Measurements from ENCODE around the gene HRH3.
A peak's percentile ranks its signal among the peaks of the same experiment; 100 is the strongest.

The HRH3 gene

DNA sequence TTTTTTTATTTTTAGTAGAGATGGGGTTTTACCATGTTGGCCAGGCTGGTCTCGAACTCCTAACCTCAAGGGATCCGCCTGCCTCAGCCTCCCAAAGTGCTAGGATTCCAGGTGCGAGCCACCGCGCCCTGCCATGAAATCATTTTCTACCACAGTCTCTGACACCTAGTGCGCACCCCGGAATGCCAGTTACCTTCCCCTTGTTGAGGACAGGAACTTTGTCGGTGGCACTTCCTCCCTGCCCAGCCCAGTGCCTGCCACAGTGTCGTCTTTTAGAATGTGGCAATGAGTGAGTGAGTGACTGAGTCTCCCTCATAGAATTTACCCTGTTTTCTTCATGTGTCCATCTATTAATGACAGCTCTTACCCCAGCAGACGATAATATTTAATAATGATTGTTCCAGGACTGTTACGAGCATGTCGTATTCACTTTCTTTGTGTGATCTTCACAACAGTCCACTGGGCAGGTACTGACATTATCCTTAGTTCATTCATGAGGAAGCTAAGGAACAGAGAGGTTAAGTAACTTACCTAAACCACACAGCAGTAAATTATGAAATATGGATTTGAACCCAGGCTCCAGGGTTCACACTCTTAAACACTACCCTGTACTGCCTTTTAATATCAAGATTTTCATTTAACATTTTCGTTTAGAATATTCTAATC is 20.1 kb upstream of the HRH3 start:
- no peaks in the 10 kb centered on the region for H3K9me3 Mint-ChIP-seq
- no peak for DNase-seq
- peaks cover 43% of the 10 kb centered on the region in 2 donors for H3K4me1 Mint-ChIP-seq (ENCODE audit: low read depth in 2 of 2)
- ATAC-seq (replicated peaks): no peak
- peak overlapping the region; percentile 78 to 84 for H3K4me3 Mint-ChIP-seq
- peak overlapping the region; percentile 75 to 82 for H3K27ac Mint-ChIP-seq
- peaks cover 27% of the 10 kb centered on the region for H3K36me3 Mint-ChIP-seq (ENCODE audit: insufficient read depth)
- peaks cover 0 to under 1% of the 10 kb centered on the region in 2 donors for H3K27me3 Mint-ChIP-seq

- Mint-ChIP-seq H3K4me1 (ENCODE audit: low read depth in 2 of 2) (peaks cover 40 to 43% of the 10 kb centered on the region in 2 donors), H3K27me3 (peaks cover 5 to 8% of the 10 kb centered on the region in 2 donors), H3K4me3 (peak overlapping the region; percentile 78 to 84), H3K9me3 (no peaks in the 10 kb centered on the region), H3K36me3 (ENCODE audit: insufficient read depth) (peaks cover 22% of the 10 kb centered on the region), H3K27ac (peak overlapping the region; percentile 75 to 82)
- ATAC-seq (replicated peaks) (no peak), DNase-seq (no peak)
These were observed 19.3 kb upstream of the HRH3 start for GRCh38 chr20:62239278-62239879.

GRCh38 chr20:62238569-62239277 is 18.6 kb upstream of the HRH3 start:
- Mint-ChIP-seq H3K36me3 (ENCODE audit: insufficient read depth) (peaks cover 16% of the 10 kb centered on the region), H3K27me3 (peaks cover 5 to 8% of the 10 kb centered on the region in 2 donors), H3K4me3 (peak overlapping the region; percentile 78 to 84), H3K4me1 (ENCODE audit: low read depth in 2 of 2) (peaks cover 36 to 40% of the 10 kb centered on the region in 2 donors), H3K9me3 (no peaks in the 10 kb centered on the region), H3K27ac (peak overlapping the region; percentile 82 to 91)
- no peak for ATAC-seq (replicated peaks)
- DNase-seq: no peak

DNA sequence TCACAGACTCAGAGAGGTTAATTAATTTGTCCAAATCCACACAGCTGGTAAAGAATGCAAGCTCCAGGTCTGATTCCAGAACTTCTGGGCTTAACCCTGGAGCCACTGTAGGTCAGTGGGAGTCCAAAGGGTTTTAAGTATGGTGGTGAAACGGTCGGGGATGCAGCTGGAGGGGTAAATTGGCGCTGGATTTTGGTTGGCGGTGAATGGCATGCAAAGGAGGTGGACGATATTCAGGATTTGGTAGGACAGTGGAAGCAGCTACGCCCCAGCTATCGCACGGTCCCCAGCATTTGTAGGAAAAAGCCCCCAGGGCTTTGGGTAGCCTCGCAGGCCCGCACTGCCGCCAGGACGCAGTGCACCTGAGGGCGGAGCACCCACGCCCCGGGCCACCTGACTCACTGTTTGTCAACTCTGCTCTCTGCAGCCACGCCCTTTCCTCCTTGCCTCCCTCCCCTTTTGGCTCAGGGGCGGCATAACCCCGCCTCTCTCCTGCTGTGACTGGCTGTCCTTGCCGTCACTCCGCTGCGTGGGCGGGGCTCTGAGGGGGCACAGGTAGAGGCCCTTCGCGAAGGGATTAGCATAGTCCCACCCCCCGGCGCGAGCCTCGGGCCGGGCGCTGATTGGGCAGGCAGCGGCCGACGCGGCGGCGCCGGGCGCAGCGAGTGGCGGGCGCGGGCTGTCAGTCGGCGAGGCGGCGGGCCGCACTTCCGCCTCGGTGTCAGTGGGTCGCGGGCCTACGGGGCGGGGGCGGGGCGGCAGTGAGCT is 17.9 kb upstream of the HRH3 start, which contains the start of gene OSBPL2:
TSS of gene OSBPL2 (plus strand) at position 721 of the 768 bp plus-strand sequence. CDS start 17,664 bp downstream, outside the sequence.
- peak within 1 kb of the TSS; percentile 83 to 91 for H3K27ac Mint-ChIP-seq
- peaks cover 16% of the 10 kb centered on the region for H3K36me3 Mint-ChIP-seq (ENCODE audit: insufficient read depth)
- H3K4me3 Mint-ChIP-seq: peak within 1 kb of the TSS; percentile 84 to 85
- peak; percentile 97 for ATAC-seq (replicated peaks)
- peaks cover 5 to 8% of the 10 kb centered on the region in 2 donors for H3K27me3 Mint-ChIP-seq
- H3K9me3 Mint-ChIP-seq: no peaks in the 10 kb centered on the region
- peaks cover 36 to 39% of the 10 kb centered on the region in 2 donors for H3K4me1 Mint-ChIP-seq (ENCODE audit: low read depth in 2 of 2)
- peak; percentile 100 for DNase-seq

DNA sequence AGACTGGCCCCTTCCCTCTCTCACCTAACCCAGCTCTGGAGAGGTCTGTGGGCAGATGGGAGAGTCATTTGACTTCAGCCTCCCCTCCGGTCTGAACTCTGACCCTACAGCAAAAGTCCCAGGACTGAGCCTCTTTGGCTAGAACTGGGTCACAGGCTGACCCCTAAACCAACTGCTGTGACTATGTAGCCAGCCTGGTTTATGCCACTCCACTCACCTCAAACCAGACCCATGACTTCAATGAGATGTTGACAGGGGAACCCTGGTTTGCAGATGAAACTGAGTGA is 17.4 kb upstream of the HRH3 start:
- Mint-ChIP-seq H3K4me1 (ENCODE audit: low read depth in 2 of 2) (peaks cover 32 to 34% of the 10 kb centered on the region in 2 donors), H3K36me3 (ENCODE audit: insufficient read depth) (peaks cover 16% of the 10 kb centered on the region), H3K27me3 (peaks cover 5 to 8% of the 10 kb centered on the region in 2 donors), H3K4me3 (peak overlapping the region; percentile 84 to 85), H3K27ac (peak overlapping the region; percentile 83 to 91), H3K9me3 (no peaks in the 10 kb centered on the region)
- no peak for DNase-seq
- ATAC-seq (replicated peaks): no peak

GRCh38 chr20:62236766-62237513 is 16.9 kb upstream of the HRH3 start:
- Mint-ChIP-seq H3K27ac (no peak overlapping the region), H3K4me3 (no peak overlapping the region), H3K9me3 (no peaks in the 10 kb centered on the region), H3K4me1 (ENCODE audit: low read depth in 2 of 2) (peaks cover 29 to 31% of the 10 kb centered on the region in 2 donors), H3K27me3 (peaks cover 5 to 8% of the 10 kb centered on the region in 2 donors), H3K36me3 (ENCODE audit: insufficient read depth) (peaks cover 11% of the 10 kb centered on the region)
- ATAC-seq (replicated peaks): no peak
- DNase-seq: no peak

GRCh38 chr20:62236200-62236599 is 16.1 kb upstream of the HRH3 start:
- Mint-ChIP-seq H3K4me3 (no peak overlapping the region), H3K27ac (no peak overlapping the region), H3K4me1 (ENCODE audit: low read depth in 2 of 2) (peaks cover 23% of the 10 kb centered on the region in 2 donors), H3K9me3 (no peaks in the 10 kb centered on the region), H3K27me3 (peaks cover 5 to 8% of the 10 kb centered on the region in 2 donors), H3K36me3 (ENCODE audit: insufficient read depth) (peaks cover 10% of the 10 kb centered on the region)
- ATAC-seq (replicated peaks): no peak
- no peak for DNase-seq

GRCh38 chr20:62235777-62236157 is 15.7 kb upstream of the HRH3 start:
- peaks cover 22% of the 10 kb centered on the region in 2 donors for H3K4me1 Mint-ChIP-seq (ENCODE audit: low read depth in 2 of 2)
- no peak overlapping the region for H3K4me3 Mint-ChIP-seq
- peaks cover 10% of the 10 kb centered on the region for H3K36me3 Mint-ChIP-seq (ENCODE audit: insufficient read depth)
- no peaks in the 10 kb centered on the region for H3K9me3 Mint-ChIP-seq
- no peak overlapping the region for H3K27ac Mint-ChIP-seq
- ATAC-seq (replicated peaks) (no peak), DNase-seq (no peak)
- H3K27me3 Mint-ChIP-seq: peaks cover 5 to 8% of the 10 kb centered on the region in 2 donors

GRCh38 chr20:62235001-62235776 is 15.1 kb upstream of the HRH3 start:
- ATAC-seq (replicated peaks) (no peak), DNase-seq (no peak)
- Mint-ChIP-seq H3K27ac (peak overlapping the region in 1 of 2 donors; percentile 47), H3K36me3 (ENCODE audit: insufficient read depth) (peaks cover 9% of the 10 kb centered on the region), H3K9me3 (no peaks in the 10 kb centered on the region), H3K4me3 (no peak overlapping the region), H3K27me3 (peaks cover 5 to 8% of the 10 kb centered on the region in 2 donors), H3K4me1 (ENCODE audit: low read depth in 2 of 2) (peaks cover 17 to 18% of the 10 kb centered on the region in 2 donors)

DNA sequence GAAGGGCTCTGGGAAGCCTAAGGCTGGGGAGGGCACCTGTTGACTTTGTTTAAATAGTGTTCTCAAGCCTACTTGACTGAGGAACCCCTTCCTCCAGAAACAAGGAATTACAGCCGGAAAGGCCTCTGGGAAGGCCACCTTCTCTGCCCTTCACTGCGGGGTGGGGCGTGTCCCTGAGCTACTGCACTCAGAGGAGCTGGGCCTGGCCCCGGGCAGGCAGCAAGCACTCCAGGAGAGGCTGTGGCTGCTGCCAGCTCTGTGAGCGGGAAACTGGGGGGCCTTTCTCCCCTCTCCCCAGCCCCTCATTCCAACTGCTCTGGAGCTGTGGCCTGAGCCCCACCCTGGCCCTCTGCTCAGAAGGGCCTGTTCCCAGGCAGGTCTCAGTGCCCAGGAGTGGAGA is 14.3 kb upstream of the HRH3 start:
- H3K27me3 Mint-ChIP-seq: peaks cover 5 to 8% of the 10 kb centered on the region in 2 donors
- DNase-seq: no peak
- H3K9me3 Mint-ChIP-seq: no peaks in the 10 kb centered on the region
- no peak for ATAC-seq (replicated peaks)
- H3K27ac Mint-ChIP-seq: no peak overlapping the region
- peaks cover 10% of the 10 kb centered on the region in 2 donors for H3K4me1 Mint-ChIP-seq (ENCODE audit: low read depth in 2 of 2)
- no peak overlapping the region for H3K4me3 Mint-ChIP-seq
- peaks cover 6% of the 10 kb centered on the region for H3K36me3 Mint-ChIP-seq (ENCODE audit: insufficient read depth)

GRCh38 chr20:62233684-62234083 is 13.6 kb upstream of the HRH3 start:
- Mint-ChIP-seq H3K27me3 (peaks cover 5 to 8% of the 10 kb centered on the region in 2 donors), H3K36me3 (ENCODE audit: insufficient read depth) (peaks cover 4% of the 10 kb centered on the region)

More at GRCh38 chr20:62233684-62234083, 13.6 kb upstream of the HRH3 start:
- Mint-ChIP-seq H3K4me3 (no peak overlapping the region), H3K27ac (no peak overlapping the region), H3K9me3 (no peaks in the 10 kb centered on the region), H3K4me1 (ENCODE audit: low read depth in 2 of 2) (peaks cover 6 to 7% of the 10 kb centered on the region in 2 donors)
- no peak for DNase-seq
- ATAC-seq (replicated peaks): no peak

Measured in effector memory CD8-positive, alpha-beta T cell (primary cell).